GM12874 (cell line): ENCODE measurements around the gene RHOG.
A peak's percentile ranks its signal among the peaks of the same experiment; 100 is the strongest.

Source experiments
- TF ChIP-seq, protein P1 (sequence below): IDR thresholded peaks from 2 replicates; pipeline ENCODE4 v1.5.1; 2011; ENCODE audit warnings: low read depth, mild to moderate bottlenecking, control low read depth, low read length, moderate library complexity; ENCODE audit not compliant: insufficient read depth

Gene RHOG

DNA sequence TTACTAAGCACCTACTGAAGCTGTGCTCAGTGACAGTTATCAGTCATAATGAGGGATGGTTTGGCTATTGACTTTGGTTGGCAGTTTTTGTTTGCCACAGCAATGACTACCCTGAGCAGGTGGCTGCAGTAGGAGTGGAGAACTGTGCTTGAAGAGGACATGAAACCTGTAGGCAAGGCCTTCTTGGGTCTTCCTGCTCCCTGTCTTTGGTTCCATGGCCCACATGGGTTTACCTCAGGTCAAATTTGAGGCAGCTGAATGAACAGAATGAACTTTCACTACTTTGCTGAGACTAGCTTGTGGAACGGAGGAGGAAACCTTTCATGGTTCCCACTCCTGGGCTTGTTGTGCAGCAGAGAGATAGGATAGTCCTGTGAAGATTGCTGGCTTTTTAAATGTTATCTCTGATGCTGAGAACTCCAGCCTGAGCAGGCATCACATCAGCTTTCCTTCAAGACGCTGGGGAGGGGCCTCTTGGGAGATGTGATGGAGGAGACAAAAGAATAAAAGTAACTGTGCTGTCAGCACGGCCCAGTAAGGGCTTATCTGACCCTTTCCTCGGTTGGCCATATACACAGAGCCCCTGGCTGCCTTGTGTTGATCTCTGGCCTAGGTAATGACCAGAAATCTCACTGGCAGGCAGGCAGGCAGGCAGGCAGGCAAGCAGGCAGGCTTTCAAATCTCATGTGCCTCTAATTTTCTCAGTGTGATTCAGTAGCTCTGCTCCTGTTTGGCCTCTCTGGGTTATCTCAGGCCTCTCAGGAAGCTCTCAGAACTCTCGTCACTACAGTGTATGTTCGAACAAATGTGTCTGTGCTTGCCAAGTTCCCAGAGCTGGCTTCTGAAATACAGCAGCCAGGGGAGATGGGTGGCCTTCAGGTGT is 26.7 kb upstream of the RHOG start:
- TF ChIP-seq, protein P1, sequence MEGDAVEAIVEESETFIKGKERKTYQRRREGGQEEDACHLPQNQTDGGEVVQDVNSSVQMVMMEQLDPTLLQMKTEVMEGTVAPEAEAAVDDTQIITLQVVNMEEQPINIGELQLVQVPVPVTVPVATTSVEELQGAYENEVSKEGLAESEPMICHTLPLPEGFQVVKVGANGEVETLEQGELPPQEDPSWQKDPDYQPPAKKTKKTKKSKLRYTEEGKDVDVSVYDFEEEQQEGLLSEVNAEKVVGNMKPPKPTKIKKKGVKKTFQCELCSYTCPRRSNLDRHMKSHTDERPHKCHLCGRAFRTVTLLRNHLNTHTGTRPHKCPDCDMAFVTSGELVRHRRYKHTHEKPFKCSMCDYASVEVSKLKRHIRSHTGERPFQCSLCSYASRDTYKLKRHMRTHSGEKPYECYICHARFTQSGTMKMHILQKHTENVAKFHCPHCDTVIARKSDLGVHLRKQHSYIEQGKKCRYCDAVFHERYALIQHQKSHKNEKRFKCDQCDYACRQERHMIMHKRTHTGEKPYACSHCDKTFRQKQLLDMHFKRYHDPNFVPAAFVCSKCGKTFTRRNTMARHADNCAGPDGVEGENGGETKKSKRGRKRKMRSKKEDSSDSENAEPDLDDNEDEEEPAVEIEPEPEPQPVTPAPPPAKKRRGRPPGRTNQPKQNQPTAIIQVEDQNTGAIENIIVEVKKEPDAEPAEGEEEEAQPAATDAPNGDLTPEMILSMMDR, result no peak

DNA sequence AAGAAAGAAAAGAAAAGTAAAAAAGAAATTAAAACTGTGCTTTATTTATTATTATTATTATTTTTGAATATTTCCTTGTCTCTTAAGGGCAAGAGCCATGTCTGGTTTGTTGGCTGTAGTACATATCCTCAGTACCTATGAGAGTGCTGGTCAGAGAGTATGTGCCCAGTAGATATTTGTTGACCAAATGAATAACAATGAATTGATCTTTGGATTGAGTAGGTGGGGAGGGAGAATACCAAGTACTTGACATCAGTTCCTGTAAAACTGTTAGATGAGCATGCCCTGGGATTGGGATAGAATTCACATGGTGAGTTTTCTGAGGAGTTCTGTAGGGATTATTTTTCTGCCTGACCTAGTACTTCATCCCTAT is 26.1 kb upstream of the RHOG start:
- TF ChIP-seq, protein P1, result no peak

DNA sequence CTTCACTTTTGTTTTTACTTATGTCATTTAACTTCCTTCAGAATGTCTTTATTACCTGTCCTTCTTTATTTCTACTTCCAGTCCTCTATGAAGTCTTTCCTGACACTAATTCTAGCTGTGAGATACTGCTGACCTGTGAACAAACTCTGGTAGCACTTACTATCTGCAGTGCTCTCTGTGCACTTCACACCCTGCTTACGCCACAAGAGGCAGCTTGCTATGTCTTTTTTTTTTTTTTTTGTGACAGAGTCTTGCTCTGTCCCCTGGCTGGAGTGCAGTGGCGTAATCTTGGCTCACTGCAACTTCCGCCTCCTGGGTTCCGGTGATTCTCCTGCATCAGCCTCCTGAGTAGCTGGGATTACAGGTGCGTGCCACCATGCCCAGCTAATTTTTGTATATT is 25.4 kb upstream of the RHOG start:
- TF ChIP-seq, protein P1, result 0 out of 2 replicates have a peak, but pooled peaks have one; percentile 16

DNA sequence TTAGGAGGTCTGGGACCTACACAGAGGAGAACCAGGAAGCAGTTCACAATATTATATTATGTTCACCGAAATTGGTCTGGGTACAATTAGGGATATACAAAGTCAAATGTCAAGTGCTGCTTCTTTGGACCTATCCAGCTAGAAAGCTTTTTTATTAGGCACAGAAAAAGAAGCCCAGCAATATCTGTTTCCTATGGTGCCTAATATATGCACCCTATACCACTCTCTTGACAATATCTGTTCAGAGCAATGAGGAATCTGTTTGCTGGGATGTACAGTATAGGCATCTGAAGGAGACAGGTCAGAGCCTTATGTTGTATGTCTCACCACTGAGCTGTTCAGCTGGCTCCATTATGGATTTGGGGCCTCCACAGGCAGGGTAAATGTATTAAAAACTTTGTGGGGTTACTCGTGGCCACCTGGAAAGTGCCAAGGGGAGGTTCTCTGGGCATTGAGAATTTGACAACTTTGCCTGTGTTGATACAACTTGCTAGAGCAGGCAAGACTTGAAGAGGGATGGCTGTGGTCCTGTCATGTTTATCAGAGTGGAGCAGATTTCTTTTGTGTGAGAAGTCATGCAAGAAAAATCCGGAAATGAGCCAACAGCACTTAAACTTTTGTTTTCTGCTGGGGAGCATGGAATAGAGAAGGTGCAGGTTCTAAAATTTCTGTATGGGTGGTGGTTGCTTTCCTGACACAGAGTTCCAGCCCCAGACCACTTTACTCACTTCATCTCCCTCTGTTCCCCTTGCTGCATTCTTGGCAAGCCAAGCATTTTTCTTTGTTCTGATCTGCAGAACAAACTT is 24.8 kb upstream of the RHOG start:
- TF ChIP-seq, protein P1, result no peak

DNA sequence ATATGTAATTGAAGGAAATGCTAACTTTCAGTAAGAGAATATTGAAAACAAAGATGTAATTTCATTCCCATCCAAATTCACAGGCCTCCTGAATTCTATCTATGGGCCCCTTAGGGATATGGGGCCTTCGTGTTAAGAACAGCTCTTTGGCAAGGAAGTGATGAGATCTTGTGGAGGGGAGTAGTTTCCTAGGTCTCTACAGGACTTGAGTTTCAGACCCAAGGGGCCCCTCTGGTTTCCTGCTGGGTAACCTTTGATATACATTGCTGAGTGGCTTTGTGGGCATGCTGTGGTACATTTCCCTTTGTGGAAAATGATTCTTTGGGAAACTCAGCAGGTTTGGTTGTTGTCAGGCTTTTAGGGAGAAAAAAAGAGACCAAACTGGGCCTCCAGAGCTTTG is 20.9 kb upstream of the RHOG start:
- TF ChIP-seq, protein P1, result no peak

DNA sequence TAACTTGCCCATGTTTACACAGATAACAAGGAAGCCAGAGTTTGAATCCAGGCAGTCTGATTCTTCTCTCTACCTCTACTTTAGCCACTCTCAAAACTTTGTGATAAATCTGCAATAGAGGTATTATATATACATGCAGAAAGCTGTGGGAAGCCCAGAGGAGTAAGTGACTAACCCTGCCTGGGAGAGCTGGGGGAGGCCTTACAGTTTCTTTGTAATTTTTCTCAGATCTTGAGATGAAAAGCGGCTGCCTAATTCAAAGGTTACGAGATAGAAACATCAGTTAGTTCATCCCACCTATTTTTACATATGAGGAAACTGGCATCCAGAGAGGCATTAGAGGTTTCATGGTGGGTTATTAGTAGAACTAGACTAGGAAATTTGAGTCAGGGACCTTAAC is 19.6 kb upstream of the RHOG start:
- TF ChIP-seq, protein P1, result no peak

DNA sequence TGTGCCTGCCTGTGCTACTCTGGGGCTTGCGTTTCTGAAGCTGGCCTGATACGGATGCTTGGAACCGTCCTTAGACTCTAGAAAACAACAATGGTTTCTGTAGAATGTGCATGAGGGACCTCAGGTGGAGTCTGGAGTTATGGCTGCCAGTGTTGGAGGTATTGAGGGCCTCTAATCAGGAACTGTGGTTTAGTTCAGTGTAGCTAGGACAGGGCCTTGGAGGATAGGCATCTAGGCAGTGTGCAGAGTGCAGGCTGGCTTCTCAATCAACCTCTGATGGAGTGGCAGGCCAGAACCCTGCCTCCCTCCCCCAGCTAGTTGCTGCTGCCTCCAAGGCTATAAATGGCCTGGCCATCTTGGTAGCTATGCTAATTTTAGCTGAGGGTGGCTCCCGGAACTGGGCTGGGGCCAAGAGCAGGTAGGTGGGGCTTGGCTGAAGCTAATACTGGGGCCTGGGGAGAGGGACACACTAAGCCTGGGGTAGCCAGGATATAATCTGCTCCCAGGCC is 18.7 kb upstream of the RHOG start:
- TF ChIP-seq, protein P1, result no peak
